ENCODE results near the gene EBPL. TPM values are rescaled to one million over a fixed set of nuclear protein-coding genes. Genes with fewer than 3 reads are reported as not detected.
A peak's percentile ranks its signal among the peaks of the same experiment; 100 is the strongest.

EBPL gene
- total RNA-seq, 4 donors from 2014 or later: 17.0 to 56.4 (median 45.9) TPM

GRCh38 chr13:49632156-49632555, 59.1 kb downstream of the EBPL start:
- no peak overlapping the region for H3K4me3 ChIP-seq
- no peak overlapping the region for H3K27ac ChIP-seq (replicated peaks in 1 of 4)
- no peak for DNase-seq (ENCODE audit: extremely low spot score)
- 96% methylated on average over 5 of the region's 5 CpGs for WGBS
- no peaks in the 10 kb centered on the region for H3K9me3 ChIP-seq
- no peaks in the 10 kb centered on the region for H3K27me3 ChIP-seq
- no peak for TF ChIP-seq POLR2AphosphoS5 (IDR thresholded peaks at IDR 0.05)
- no peak for TF ChIP-seq CTCF (IDR thresholded peaks at IDR 0.05)
- no peak for TF ChIP-seq POLR2A (IDR thresholded peaks at IDR 0.05; ENCODE audit: low read depth)
- no peak for TF ChIP-seq EP300 (IDR thresholded peaks at IDR 0.05)
- H3K36me3 ChIP-seq: no peaks in the 10 kb centered on the region
- intact Hi-C loops (cut with DNase I): no loop called here
- H3K4me1 ChIP-seq: peaks cover 0 to 9% (median 0%) of the 10 kb centered on the region in 4 donors

GRCh38 chr13:49630580-49630979, 60.7 kb downstream of the EBPL start:
- H3K27me3 ChIP-seq: no peaks in the 10 kb centered on the region
- no peak for DNase-seq (ENCODE audit: extremely low spot score)
- peaks cover 0 to 9% (median 0%) of the 10 kb centered on the region in 4 donors for H3K4me1 ChIP-seq
- intact Hi-C loops (cut with DNase I): no loop called here
- no peak overlapping the region for H3K27ac ChIP-seq (replicated peaks in 1 of 4)
- H3K4me3 ChIP-seq: no peak overlapping the region
- TF ChIP-seq POLR2A (IDR thresholded peaks at IDR 0.05; ENCODE audit: low read depth) (no peak), POLR2AphosphoS5 (IDR thresholded peaks at IDR 0.05) (no peak), EP300 (IDR thresholded peaks at IDR 0.05) (no peak), CTCF (IDR thresholded peaks at IDR 0.05) (no peak)
- no peaks in the 10 kb centered on the region for H3K36me3 ChIP-seq
- H3K9me3 ChIP-seq: no peaks in the 10 kb centered on the region
- 75% methylated on average over 1 of the region's 16 CpGs for WGBS

DNA sequence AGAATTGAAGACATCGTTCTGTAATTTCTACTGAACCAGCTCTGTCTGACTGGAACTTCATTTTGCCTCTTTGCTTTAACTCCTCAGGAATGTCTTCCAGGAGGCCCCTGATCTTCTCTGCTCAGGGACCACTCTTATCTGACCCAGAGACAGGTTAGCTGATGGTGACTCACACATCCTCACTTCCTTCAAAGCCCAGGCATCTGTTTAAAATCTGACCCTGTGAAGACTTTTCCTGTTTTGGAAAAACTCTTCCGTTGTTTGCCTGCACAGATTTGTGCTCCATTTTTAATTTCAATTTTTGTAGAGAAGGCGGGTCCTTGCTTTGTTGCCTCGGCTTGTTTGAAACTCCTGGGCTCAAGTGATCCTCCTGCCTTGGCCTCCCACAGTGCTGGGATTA, 61.3 kb downstream of the EBPL start:
- DNase-seq (ENCODE audit: extremely low spot score): no peak
- WGBS: 78% methylated on average over 4 of the region's 4 CpGs
- no peak overlapping the region for H3K27ac ChIP-seq (replicated peaks in 1 of 4)
- no peaks in the 10 kb centered on the region for H3K36me3 ChIP-seq
- H3K9me3 ChIP-seq: no peaks in the 10 kb centered on the region
- H3K27me3 ChIP-seq: no peaks in the 10 kb centered on the region
- no peak overlapping the region for H3K4me3 ChIP-seq
- H3K4me1 ChIP-seq: peaks cover 0 to 15% (median 0%) of the 10 kb centered on the region in 4 donors
- TF ChIP-seq EP300 (IDR thresholded peaks at IDR 0.05) (no peak), CTCF (IDR thresholded peaks at IDR 0.05) (no peak), POLR2A (IDR thresholded peaks at IDR 0.05; ENCODE audit: low read depth) (no peak), POLR2AphosphoS5 (IDR thresholded peaks at IDR 0.05) (no peak)
- intact Hi-C loops (cut with DNase I): no loop called here

DNA sequence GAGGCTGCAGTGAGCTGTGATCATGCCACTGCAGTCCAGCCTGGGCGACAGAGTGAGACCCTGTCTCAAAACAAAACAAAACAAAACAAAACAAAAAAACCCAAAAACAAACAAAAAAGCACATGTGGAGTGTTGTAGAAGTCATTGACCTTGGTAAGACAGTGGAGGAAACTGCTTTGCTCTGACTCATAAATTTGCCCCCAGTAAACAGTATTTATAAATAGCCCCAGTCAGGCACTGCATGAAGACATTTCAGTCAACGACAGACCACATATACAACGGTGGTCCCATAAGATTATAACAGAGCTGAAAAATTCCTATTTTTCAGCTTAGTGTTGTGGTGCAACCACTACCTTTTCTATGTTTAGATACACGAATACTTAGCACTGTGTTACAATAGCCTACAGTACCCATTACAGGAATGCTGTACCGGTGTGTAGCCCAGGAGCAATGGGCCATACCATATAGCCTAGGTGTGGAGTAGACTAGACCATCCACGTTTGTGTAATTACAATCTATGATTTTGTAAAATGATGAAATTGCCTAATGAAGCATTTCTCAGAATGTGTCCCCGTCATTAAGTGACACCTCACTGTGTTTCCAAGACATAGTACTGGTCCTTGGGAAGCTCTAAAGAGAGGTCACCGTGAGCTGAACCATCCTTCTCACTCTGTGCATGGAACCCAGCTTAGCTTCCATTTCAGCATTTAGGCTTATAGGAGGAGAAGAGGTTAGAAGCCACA, 61.9 kb downstream of the EBPL start:
- intact Hi-C loops (cut with DNase I): no loop called here
- Histone ChIP-seq H3K9me3 (no peaks in the 10 kb centered on the region), H3K4me1 (peaks cover 0 to 15% (median 0%) of the 10 kb centered on the region in 4 donors), H3K4me3 (peak overlapping the region in 1 of 4 donors; percentile 46), H3K27me3 (no peaks in the 10 kb centered on the region), H3K27ac (replicated peaks in 1 of 4) (no peak overlapping the region), H3K36me3 (no peaks in the 10 kb centered on the region)
- 73% methylated on average over 8 of the region's 8 CpGs for WGBS
- TF ChIP-seq CTCF (IDR thresholded peaks at IDR 0.05) (no peak), POLR2AphosphoS5 (IDR thresholded peaks at IDR 0.05) (no peak), POLR2A (IDR thresholded peaks at IDR 0.05; ENCODE audit: low read depth) (no peak), EP300 (IDR thresholded peaks at IDR 0.05) (no peak)
- no peak for DNase-seq (ENCODE audit: extremely low spot score)
